IMR-90 (cell line): ENCODE measurements around the gene GSE1. TPM values are rescaled to one million over a fixed set of nuclear protein-coding genes. Genes with fewer than 3 reads are reported as not detected.

Experiments
- ATAC-seq: fragments of 200-7000 bp; cut with Tn5 transposase; 2 replicates; pipeline ENCODE4 v1.9.1; 2020; ENCODE audit warnings: low read depth, mild to moderate bottlenecking, moderate library complexity
- BruUV-seq: library from RNA; stranded (reverse); fragments of 400-500 nt; replicated peaks from 2 replicates; lab custom pipeline; 2021; lab: Mats Ljungman, UMichigan
- CTCF ChIA-PET: fragments of 300-600 bp; formaldehyde crosslinking; extraction: SDS; loops from one replicate; lab custom pipeline; 2021; ENCODE audit warnings: antibody characterized with exemption; lab: Yijun Ruan, JAX
- POLR2A ChIA-PET: fragments of 300-600 bp; sonication (Branson Sonifier 250); formaldehyde crosslinking; loops from one replicate; lab custom pipeline; 2022; ENCODE audit warnings: antibody characterized with exemption; ENCODE audit not compliant: unreplicated experiment; lab: Charles Lee
- DNase-seq: peaks from one replicate; pipeline ENCODE4 v3.0.0; 2013
- H2AFZ ChIP-seq: replicated peaks from 2 replicates; pipeline ENCODE3; 2013; ENCODE audit warnings: low read length, mild to moderate bottlenecking; ENCODE audit not compliant: poor library complexity
- H2AK5ac ChIP-seq: 2 replicates; pipeline ENCODE4 v1.6.1; 2013; ENCODE audit warnings: low read depth, low read length, inconsistent platforms
- H2AK9ac ChIP-seq: replicated peaks from 2 replicates; pipeline ENCODE3; 2013; ENCODE audit warnings: mild to moderate bottlenecking, low read depth, low read length, moderate library complexity; ENCODE audit not compliant: poor library complexity
- H2BK120ac ChIP-seq: 2 replicates; pipeline ENCODE4 v1.6.1; 2013; ENCODE audit warnings: low read depth, low read length, inconsistent platforms
- H2BK15ac ChIP-seq: 3 replicates; pipeline ENCODE4 v1.6.1; 2013; ENCODE audit warnings: low read depth, low read length, inconsistent platforms
- H2BK20ac ChIP-seq: 2 replicates; pipeline ENCODE4 v1.6.1; 2013; ENCODE audit warnings: low read depth, mild to moderate bottlenecking, inconsistent platforms, low read length, moderate library complexity
- H2BK5ac ChIP-seq: 2 replicates; pipeline ENCODE4 v1.6.1; 2013; ENCODE audit warnings: mild to moderate bottlenecking, low read depth, low read length, inconsistent platforms; ENCODE audit not compliant: poor library complexity, severe bottlenecking
- H3K14ac ChIP-seq: replicated peaks from 2 replicates; pipeline ENCODE4 v1.6.1; 2013; ENCODE audit warnings: low read depth, low read length, inconsistent platforms
- H3K18ac ChIP-seq: 2 replicates; pipeline ENCODE4 v1.6.1; 2013; ENCODE audit warnings: low read depth, low read length, control low read depth
- H3K23ac ChIP-seq: 2 replicates; pipeline ENCODE4 v1.6.1; 2013; ENCODE audit warnings: low read depth, low read length, inconsistent platforms
- H3K27ac ChIP-seq: 2 replicates; pipeline ENCODE4 v1.5.1; 2013; ENCODE audit warnings: mild to moderate bottlenecking, control low read depth, low read length; ENCODE audit not compliant: insufficient read depth
- H3K27me3 ChIP-seq: 2 replicates; pipeline ENCODE4 v1.6.1; 2013; ENCODE audit warnings: low read length; ENCODE audit not compliant: control insufficient read depth, insufficient read depth
- H3K36me3 ChIP-seq: 2 replicates; pipeline ENCODE4 v1.6.1; 2013; ENCODE audit warnings: low read length, mixed read lengths; ENCODE audit not compliant: control insufficient read depth, insufficient read depth
- H3K4ac ChIP-seq: 2 replicates; pipeline ENCODE4 v1.6.1; 2013; ENCODE audit warnings: low read depth, low read length, inconsistent platforms
- H3K4me1 ChIP-seq: 2 replicates; pipeline ENCODE4 v1.6.1; 2013; ENCODE audit warnings: low read length, mixed read lengths; ENCODE audit not compliant: control insufficient read depth, insufficient read depth
- H3K4me2 ChIP-seq: 2 replicates; pipeline ENCODE4 v1.6.1; 2013; ENCODE audit warnings: low read depth, mild to moderate bottlenecking, control low read depth, low read length, moderate library complexity
- H3K4me3 ChIP-seq: 2 replicates; pipeline ENCODE4 v1.5.1; 2013; ENCODE audit warnings: low read depth, mild to moderate bottlenecking, control low read depth, low read length, moderate library complexity; ENCODE audit not compliant: insufficient read depth
- H3K56ac ChIP-seq: 2 replicates; pipeline ENCODE4 v1.6.1; 2013; ENCODE audit warnings: low read length, inconsistent platforms; ENCODE audit not compliant: insufficient read depth; ENCODE audit errors: extremely low read depth
- H3K79me1 ChIP-seq, 2 experiments: 2 replicates each; pipeline ENCODE4 v1.6.1; 2013; ENCODE audit warnings: low read length in 2 of 2, inconsistent platforms in 1 of 2, low read depth in 1 of 2
- H3K9ac ChIP-seq: 2 replicates; pipeline ENCODE4 v1.6.1; 2013; ENCODE audit warnings: low read depth, low read length, control low read depth
- H3K9me1 ChIP-seq: 2 replicates; pipeline ENCODE4 v1.6.1; 2013; ENCODE audit warnings: low read length, inconsistent platforms; ENCODE audit not compliant: insufficient read depth
- H3K9me3 ChIP-seq: 2 replicates; pipeline ENCODE4 v1.6.1; 2013; ENCODE audit warnings: low read length; ENCODE audit not compliant: control insufficient read depth, insufficient read depth
- H4K20me1 ChIP-seq: 2 replicates; pipeline ENCODE4 v1.6.1; 2013; ENCODE audit warnings: low read length, inconsistent platforms; ENCODE audit not compliant: insufficient read depth
- H4K5ac ChIP-seq: 2 replicates; pipeline ENCODE4 v1.6.1; 2013; ENCODE audit warnings: mild to moderate bottlenecking, low read depth, low read length, control low read depth
- H4K8ac ChIP-seq, 2 experiments: 2 replicates each; pipeline ENCODE4 v1.6.1; 2013; ENCODE audit warnings: low read depth in 2 of 2, low read length in 2 of 2, control low read depth in 1 of 2, inconsistent platforms in 1 of 2
- H4K91ac ChIP-seq: 2 replicates; pipeline ENCODE4 v1.6.1; 2013; ENCODE audit warnings: low read depth, low read length, inconsistent platforms; ENCODE audit not compliant: insufficient read depth
- BHLHE40 ChIP-seq: fragments of 150-350 bp; IDR thresholded peaks from 2 replicates; pipeline ENCODE4 v1.6.1; 2016; ENCODE audit warnings: mild to moderate bottlenecking, low read depth, low read length
- CEBPB ChIP-seq: IDR thresholded peaks from 2 replicates; pipeline ENCODE4 v1.6.1; 2012; ENCODE audit warnings: low read depth, low read length, improper control_type of control experiment
- CHD1 ChIP-seq: IDR thresholded peaks from 2 replicates; pipeline ENCODE4 v1.6.1; 2012; ENCODE audit warnings: low read depth, low read length, improper control_type of control experiment
- CTCF ChIP-seq: conservative IDR thresholded peaks from 2 replicates; pipeline ENCODE4 v1.5.1; 2012; ENCODE audit warnings: mild to moderate bottlenecking, low read depth, low read length, improper control_type of control experiment
- ELK1 ChIP-seq: fragments of 150-350 bp; IDR thresholded peaks from 2 replicates; pipeline ENCODE4 v1.6.1; 2016; ENCODE audit warnings: low read depth, mild to moderate bottlenecking, low read length, moderate library complexity, borderline replicate concordance
- FOS ChIP-seq: fragments of 150-350 bp; IDR thresholded peaks from 2 replicates; pipeline ENCODE4 v1.6.1; 2016; ENCODE audit warnings: low read depth, low read length
- MAFK ChIP-seq: IDR thresholded peaks from 2 replicates; pipeline ENCODE4 v1.6.1; 2012; ENCODE audit warnings: low read depth, low read length, improper control_type of control experiment
- MAZ ChIP-seq: IDR thresholded peaks from 2 replicates; pipeline ENCODE4 v1.6.1; 2012; ENCODE audit warnings: low read depth, mild to moderate bottlenecking, low read length, improper control_type of control experiment, moderate library complexity, borderline replicate concordance
- MXI1 ChIP-seq: IDR thresholded peaks from 2 replicates; pipeline ENCODE4 v1.6.1; 2012; ENCODE audit warnings: low read depth, mild to moderate bottlenecking, low read length, moderate library complexity, borderline replicate concordance
- NFE2L2 ChIP-seq: fragments of 150-350 bp; IDR thresholded peaks from 2 replicates; pipeline ENCODE4 v1.6.1; 2016; ENCODE audit warnings: low read depth, mild to moderate bottlenecking, low read length
- POLR2A ChIP-seq: IDR thresholded peaks from 2 replicates; pipeline ENCODE4 v1.6.1; 2012; ENCODE audit warnings: mild to moderate bottlenecking, low read depth, low read length
- RAD21 ChIP-seq: IDR thresholded peaks from 2 replicates; pipeline ENCODE4 v1.6.1; 2012; ENCODE audit warnings: low read length, improper control_type of control experiment
- RFX5 ChIP-seq: IDR thresholded peaks from 2 replicates; pipeline ENCODE4 v1.8.0; 2012; ENCODE audit warnings: low read depth, mild to moderate bottlenecking, low read length, moderate library complexity
- SMC3 ChIP-seq: fragments of 150-350 bp; IDR thresholded peaks from 2 replicates; pipeline ENCODE4 v1.6.1; 2016; ENCODE audit warnings: low read depth, mild to moderate bottlenecking, antibody characterized with exemption, low read length, moderate library complexity
- USF2 ChIP-seq: fragments of 150-350 bp; IDR thresholded peaks from 2 replicates; pipeline ENCODE4 v1.6.1; 2017; ENCODE audit warnings: mild to moderate bottlenecking, antibody characterized with exemption, low read length, low read depth
- WGBS, 2 experiments: methylation state at CpG; one replicate each; pipeline versions ENCODE4 v1.1.5 to v1.1.7; 2013; ENCODE audit warnings: missing lambda C conversion rate in 2 of 2; ENCODE audit not compliant: insufficient read length in 1 of 2; ENCODE audit errors: extremely low coverage in 2 of 2; 5-methylcytosine and 5-hydroxymethylcytosine counted together
- dilution Hi-C: fragments of 300-500 bp; cut with HindIII; formaldehyde crosslinking; loops from one replicate; pipeline ENCODE4 v1.14.3; 2018; ENCODE audit warnings: low sequenced_read_pairs; ENCODE audit not compliant: unreplicated experiment
- in situ Hi-C: fragments of 300-500 bp; cut with MboI; formaldehyde crosslinking; loops from 3 replicates; pipeline ENCODE4 v1.14.3; 2019; ENCODE audit warnings: low sequenced_read_pairs, inconsistent platforms, mixed read lengths
- intact Hi-C: fragments of 100-400 bp; cut with micrococcal nuclease; formaldehyde crosslinking; loops from 2 replicates; pipeline ENCODE4 v1.10.0; 2022
- polyA plus RNA-seq, 3 experiments: library from polyadenylated mRNA; depleted of rRNA; stranded (reverse); fragments of >200 nt; gene quantifications; 2 replicates each; pipeline ENCODE4 v1.2.3, GENCODE V29; 2012; ENCODE audit warnings: low replicate concordance in 1 of 3
- total RNA-seq: library from RNA; depleted of rRNA; stranded (reverse); fragments of >200 nt; gene quantifications from 2 replicates; pipeline ENCODE4 v1.2.3, GENCODE V29; 2012

GSE1 gene
- total and polyA plus RNA-seq, 2 of the 4 experiments (the other 2 are of a cell fraction), result 14.9 to 25.5 TPM

- Histone ChIP-seq H4K91ac (no peak overlapping the region), H3K4me2 (no peak overlapping the region), H2BK120ac (no peak overlapping the region), H2AK9ac (no peak overlapping the region), H2AK5ac (no peak overlapping the region), H3K9me1 (peaks cover 7% of the 10 kb centered on the region; the same call in 1 of the 2 replicates), H3K4ac (no peak overlapping the region), H3K27ac (no peak overlapping the region), H3K4me3 (no peak overlapping the region), H3K27me3 (no peaks in the 10 kb centered on the region), H2BK15ac (no peak overlapping the region), H2AFZ (no peak overlapping the region), H3K18ac (no peak overlapping the region), H3K9ac (no peak overlapping the region), H3K14ac (no peak overlapping the region), H3K79me1 (peaks cover 33 to 79% of the 10 kb centered on the region in 2 experiments), H2BK20ac (no peak overlapping the region), H2BK5ac (no peak overlapping the region), H4K5ac (no peak overlapping the region), H3K4me1 (peaks cover 8% of the 10 kb centered on the region), H3K9me3 (no peaks in the 10 kb centered on the region), H4K8ac (no peak overlapping the region), H3K36me3 (no peaks in the 10 kb centered on the region), H3K56ac (no peak overlapping the region), H4K20me1 (peaks cover 98% of the 10 kb centered on the region), H3K23ac (no peak overlapping the region)
- POLR2A ChIA-PET, result interaction anchor here (0.6 kb wide), 1 partner anchor 280 kb away, joined by 5 read pairs; no protein-coding TSS in a partner anchor
- 93% methylated on average over 3 of the region's 28 CpGs; no CpG with 5 or more reads in 1 of the 2 experiments for WGBS, 2 experiments
- dilution Hi-C loops (no loop called here), intact Hi-C loops (no loop called here), in situ Hi-C loops (loop anchor here (5.0 to 10.0 kb wide), 2 partner anchors 347 to 504 kb away; partner anchors contain the start of gene CIBAR2)
- no TSS peak for BruUV-seq
- DNase-seq (no peak), ATAC-seq (no peak)
- CTCF ChIA-PET, result no interaction called here
- TF ChIP-seq ELK1 (no peak), FOS (no peak), NFE2L2 (no peak), MAZ (no peak), RFX5 (no peak), USF2 (no peak), CEBPB (no peak), MAFK (no peak), RAD21 (no peak), CHD1 (no peak), POLR2A (no peak), CTCF (no peak), SMC3 (no peak), BHLHE40 (no peak), MXI1 (no peak)
These were observed 6.2 kb downstream of the GSE1 start for GRCh38 chr16:85619101-85619891.
